Esophagus muscularis mucosa (tissue), 4 donors: ENCODE results near the gene SYTL1. TPM values are rescaled to one million over a fixed set of nuclear protein-coding genes. Genes with fewer than 3 reads are reported as not detected.
"Not testable (repeated sequence)": the region's sequence is repeated elsewhere in the genome, so short reads cannot be mapped to it uniquely, and the experiment has no call there.

Experiments used
- DNase-seq: peaks from one replicate; pipeline ENCODE4 v3.0.0-alpha.2; 2017; ENCODE audit errors: extremely low spot score
- H3K27ac ChIP-seq, 4 donors: fragments of 200-600 bp; sonication (generic); replicated peaks in 1 of 4; 1 replicate in 3 of 4; 2 replicates in 1 of 4; pipeline ENCODE4 v1.5.1; 2016 to 2019; ENCODE audit warnings: mild to moderate bottlenecking in 1 of 4
- H3K27me3 ChIP-seq, 4 donors: fragments of 200-600 bp; sonication (generic); one replicate each; pipeline versions ENCODE4 v1.5.1 to v1.6.0; 2016 to 2019
- H3K36me3 ChIP-seq, 4 donors: fragments of 200-600 bp; sonication (generic); one replicate each; pipeline ENCODE4 v1.5.1; 2016 to 2019
- H3K4me1 ChIP-seq, 4 donors: fragments of 200-600 bp; sonication (generic); one replicate each; pipeline ENCODE4 v1.5.1; 2016 to 2019
- H3K4me3 ChIP-seq, 4 donors: fragments of 200-600 bp; sonication (generic); 1 replicate in 2 of 4; 2 replicates in 2 of 4; pipeline ENCODE4 v1.5.1; 2016 to 2019; ENCODE audit warnings: mild to moderate bottlenecking in 4 of 4, moderate library complexity in 1 of 4
- H3K9me3 ChIP-seq, 4 donors: fragments of 200-600 bp; sonication (generic); 1 replicate in 3 of 4; 2 replicates in 1 of 4; pipeline ENCODE4 v1.5.1; 2016 to 2019
- CTCF ChIP-seq, 3 experiments: fragments of 200-600 bp in 2 of 3; fragments of 450-650 bp in 1 of 3; sonication (generic) in 2 of 3; IDR thresholded peaks; one replicate each; pipeline ENCODE4 v1.5.1; 2017 to 2019; ENCODE audit warnings: antibody characterized with exemption in 3 of 3, mild to moderate bottlenecking in 2 of 3, moderate library complexity in 1 of 3
- EP300 ChIP-seq: sonication (generic); formaldehyde crosslinking; IDR thresholded peaks from one replicate; pipeline ENCODE4 v1.6.1; 2017; ENCODE audit warnings: antibody characterized with exemption
- POLR2A ChIP-seq: fragments of 450-650 bp; IDR thresholded peaks from one replicate; pipeline ENCODE4 v1.6.1; 2017; ENCODE audit warnings: antibody characterized with exemption, moderate library complexity, mild to moderate bottlenecking, low read depth
- POLR2AphosphoS5 ChIP-seq, 2 donors: sonication (generic); formaldehyde crosslinking; IDR thresholded peaks; one replicate each; pipeline ENCODE4 v1.6.1; 2017; ENCODE audit warnings: antibody characterized with exemption in 2 of 2
- WGBS: methylation state at CpG from one replicate; pipeline ENCODE4 v1.1.5; 2018; 5-methylcytosine and 5-hydroxymethylcytosine counted together
- intact Hi-C: fragments of 100-400 bp; cut with DNase I; formaldehyde crosslinking; loops from one replicate; pipeline ENCODE4 v1.15.1; 2023
- total RNA-seq, 4 donors: library from RNA; depleted of rRNA; stranded (reverse); fragments of >200 nt; gene quantifications; one replicate each; pipeline versions ENCODE4 v1.1.0 to v1.2.1, GENCODE V29; 2016

Gene SYTL1
- total RNA-seq, 4 donors from 2014 or later = 0.29 to 3.7 (median 1.5) TPM

GRCh38 chr1:27381969-27382762, 40.3 kb downstream of the SYTL1 start:
- WGBS = 86% methylated on average over 14 of the region's 18 CpGs
- intact Hi-C loops = loop anchor here (10.0 kb wide), 1 partner anchor 47 kb away; no protein-coding TSS in a partner anchor
- Histone ChIP-seq H3K27ac (no peak overlapping the region), H3K9me3 (no peaks in the 10 kb centered on the region), H3K27me3 (peaks cover 0 to 19% (median 4%) of the 10 kb centered on the region in 4 donors), H3K36me3 (no peaks in the 10 kb centered on the region), H3K4me1 (peaks cover 5 to 10% (median 7%) of the 10 kb centered on the region in 4 donors), H3K4me3 (no peak overlapping the region)
- TF ChIP-seq EP300 (no peak), CTCF (IDR thresholded peaks at IDR 0.05) (no peak), POLR2A (no peak), POLR2AphosphoS5 (IDR thresholded peaks at IDR 0.05) (no peak)
- no peak for DNase-seq

- no peak for DNase-seq
- Histone ChIP-seq H3K9me3 (no peaks in the 10 kb centered on the region), H3K4me1 (peaks cover 3 to 10% (median 6%) of the 10 kb centered on the region in 4 donors), H3K4me3 (no peak within 1 kb of the TSS), H3K27ac (no peak within 1 kb of the TSS), H3K27me3 (peaks cover 0 to 19% (median 4%) of the 10 kb centered on the region in 4 donors), H3K36me3 (no peaks in the 10 kb centered on the region)
- TF ChIP-seq CTCF (IDR thresholded peaks at IDR 0.05) = no peak
- no peak for TF ChIP-seq POLR2AphosphoS5 (IDR thresholded peaks at IDR 0.05)
- no peak for TF ChIP-seq POLR2A
- no peak for TF ChIP-seq EP300
- intact Hi-C loops = loop anchor here (10.0 kb wide), 1 partner anchor 48 kb away; no protein-coding TSS in a partner anchor
- 19% methylated on average over 14 of the region's 43 CpGs for WGBS
These were observed 41.3 kb downstream of the SYTL1 start, which contains the start of gene CD164L2 for GRCh38 chr1:27383039-27383605. TSS of gene CD164L2 (minus strand) at chr1:27383333. CDS start at chr1:27383239, 94 bp downstream.

GRCh38 chr1:27383661-27384060, 41.8 kb downstream of the SYTL1 start:
- TF ChIP-seq POLR2AphosphoS5 (IDR thresholded peaks at IDR 0.05) (no peak), POLR2A (no peak), EP300 (no peak), CTCF (IDR thresholded peaks at IDR 0.05) (no peak)
- Histone ChIP-seq H3K36me3 (no peaks in the 10 kb centered on the region), H3K4me3 (no peak overlapping the region), H3K4me1 (peaks cover 5 to 10% (median 8%) of the 10 kb centered on the region in 4 donors), H3K27ac (no peak overlapping the region), H3K9me3 (no peaks in the 10 kb centered on the region), H3K27me3 (peaks cover 0 to 19% (median 4%) of the 10 kb centered on the region in 4 donors)
- 91% methylated on average over 13 of the region's 13 CpGs for WGBS
- DNase-seq = no peak
- intact Hi-C loops = loop anchor here (10.0 kb wide), 1 partner anchor 49 kb away; no protein-coding TSS in a partner anchor

GRCh38 chr1:27384797-27385196, 43.0 kb downstream of the SYTL1 start:
- intact Hi-C loops = loop anchor here (10.0 kb wide), 1 partner anchor 50 kb away; no protein-coding TSS in a partner anchor
- not testable (repeated sequence) for H3K36me3 ChIP-seq, H3K4me3 ChIP-seq, H3K27ac ChIP-seq, DNase-seq, H3K9me3 ChIP-seq
- peaks cover 5 to 11% (median 9%) of the 10 kb centered on the region in 4 donors for H3K4me1 ChIP-seq
- WGBS = 85% methylated on average over 3 of the region's 3 CpGs
- H3K27me3 ChIP-seq = peaks cover 0 to 19% (median 4%) of the 10 kb centered on the region in 4 donors

GRCh38 chr1:27388337-27389005, 46.6 kb downstream of the SYTL1 start:
- no peak overlapping the region for H3K4me3 ChIP-seq
- TF ChIP-seq POLR2AphosphoS5 (IDR thresholded peaks at IDR 0.05) (peak in 1 of 2 donors; percentile 19), POLR2A (no peak), CTCF (IDR thresholded peaks at IDR 0.05) (peak; percentile 90 to 93 (median 92)), EP300 (no peak)
- H3K9me3 ChIP-seq = no peaks in the 10 kb centered on the region
- peaks cover 22 to 32% (median 24%) of the 10 kb centered on the region in 4 donors for H3K4me1 ChIP-seq
- peaks cover 0 to 4% (median 0%) of the 10 kb centered on the region in 4 donors for H3K27me3 ChIP-seq
- no peaks in the 10 kb centered on the region for H3K36me3 ChIP-seq
- 45% methylated on average over 5 of the region's 5 CpGs for WGBS
- H3K27ac ChIP-seq = no peak overlapping the region
- no peak for DNase-seq
- intact Hi-C loops = loop anchor here (1.0 to 10.0 kb wide), 2 partner anchors 31 to 54 kb away; no protein-coding TSS in a partner anchor
